ENCODE data around the gene ARID1B.

The ARID1B gene

DNA sequence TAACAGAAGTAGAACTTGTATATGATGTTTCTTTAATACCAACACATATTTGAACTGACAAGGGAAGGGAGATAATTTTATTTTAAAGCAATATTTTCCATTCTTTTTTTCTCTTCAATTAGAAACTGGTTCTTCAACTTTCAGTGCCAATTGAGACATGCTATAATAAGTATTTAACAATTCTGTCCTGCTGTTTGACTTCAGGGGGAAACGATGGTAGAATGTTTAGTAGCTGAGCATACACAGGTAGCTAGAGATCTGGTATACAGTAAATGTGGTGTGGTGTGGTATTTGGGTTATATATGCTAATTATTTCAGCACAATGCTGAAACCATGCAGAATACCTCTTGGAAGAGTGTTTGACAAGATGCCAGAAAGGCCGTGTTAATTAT lies 156.9 kb downstream of the ARID1B start:
- no peaks in the 10 kb centered on the region for H3K27me3 ChIP-seq (replicated peaks)
- H3K4me3 ChIP-seq (ENCODE audit: low read depth, low read length): no peak overlapping the region
- DNase-seq: no peak
- in situ Hi-C loops (cut with HindIII; ENCODE audit: low pct_ligation_motif_present, low sequenced_read_pairs): no loop called here
- H3K36me3 ChIP-seq (replicated peaks): no peaks in the 10 kb centered on the region
- no peak for TF ChIP-seq CTCF (IDR thresholded peaks at IDR 0.05; ENCODE audit: low read depth, low read length, missing control alignments)
- H3K27ac ChIP-seq: no peak overlapping the region

DNA sequence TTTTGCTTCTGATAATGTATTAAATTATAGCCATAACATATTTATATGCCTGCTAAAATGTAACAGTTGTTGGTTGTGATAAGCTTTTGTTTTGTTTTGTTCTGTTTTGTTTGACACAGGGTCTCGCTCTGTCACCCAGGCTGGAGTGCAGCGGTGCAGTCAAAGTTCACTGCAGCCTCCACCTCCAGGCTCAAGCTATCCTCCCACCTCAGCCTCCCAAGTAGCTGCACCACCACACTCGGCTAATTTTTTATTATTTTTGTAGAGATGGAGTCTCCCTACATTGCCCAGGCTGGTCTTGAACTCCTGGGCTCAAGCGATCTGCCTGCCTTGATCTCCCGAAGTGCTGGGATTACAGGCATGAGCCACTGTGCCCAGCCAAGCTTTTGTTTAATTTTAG lies 157.8 kb downstream of the ARID1B start:
- no peak overlapping the region for H3K4me3 ChIP-seq (ENCODE audit: low read depth, low read length)
- TF ChIP-seq CTCF (IDR thresholded peaks at IDR 0.05; ENCODE audit: low read depth, low read length, missing control alignments): no peak
- in situ Hi-C loops (cut with HindIII; ENCODE audit: low pct_ligation_motif_present, low sequenced_read_pairs): no loop called here
- H3K27ac ChIP-seq: no peak overlapping the region
- H3K27me3 ChIP-seq (replicated peaks): no peaks in the 10 kb centered on the region
- no peaks in the 10 kb centered on the region for H3K36me3 ChIP-seq (replicated peaks)
- DNase-seq: no peak

DNA sequence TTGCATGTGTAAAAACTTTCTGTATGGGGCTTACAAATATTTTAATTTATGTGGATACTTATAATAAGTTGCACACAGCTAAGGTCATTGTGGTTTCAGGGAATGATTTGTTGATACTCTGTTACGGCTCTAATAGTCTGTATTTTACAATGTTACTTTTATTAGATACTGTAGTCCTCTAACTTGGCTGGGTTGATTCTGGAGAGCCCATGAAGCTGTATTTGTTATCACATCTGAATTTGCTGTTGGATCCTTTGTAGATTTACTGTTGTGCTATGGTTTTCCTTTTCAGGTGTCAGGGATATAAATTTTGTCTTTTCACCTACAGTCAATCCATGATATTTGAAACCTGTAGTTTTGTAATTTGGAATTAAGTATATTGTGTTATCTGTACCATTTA lies 161.0 kb downstream of the ARID1B start:
- in situ Hi-C loops (cut with HindIII; ENCODE audit: low pct_ligation_motif_present, low sequenced_read_pairs): no loop called here
- no peak for TF ChIP-seq CTCF (IDR thresholded peaks at IDR 0.05; ENCODE audit: low read depth, low read length, missing control alignments)
- no peak overlapping the region for H3K4me3 ChIP-seq (ENCODE audit: low read depth, low read length)
- H3K27me3 ChIP-seq (replicated peaks): no peaks in the 10 kb centered on the region
- DNase-seq: no peak
- H3K36me3 ChIP-seq (replicated peaks): no peaks in the 10 kb centered on the region
- H3K27ac ChIP-seq: no peak overlapping the region

GRCh38 chr6:156940221-156940620 lies 163.0 kb downstream of the ARID1B start:
- Histone ChIP-seq H3K4me3 (ENCODE audit: low read depth, low read length) (no peak overlapping the region), H3K36me3 (replicated peaks) (no peaks in the 10 kb centered on the region), H3K27ac (no peak overlapping the region), H3K27me3 (replicated peaks) (no peaks in the 10 kb centered on the region)
- TF ChIP-seq CTCF (IDR thresholded peaks at IDR 0.05; ENCODE audit: low read depth, low read length, missing control alignments): no peak
- DNase-seq: no peak
- in situ Hi-C loops (cut with HindIII; ENCODE audit: low pct_ligation_motif_present, low sequenced_read_pairs): no loop called here

DNA sequence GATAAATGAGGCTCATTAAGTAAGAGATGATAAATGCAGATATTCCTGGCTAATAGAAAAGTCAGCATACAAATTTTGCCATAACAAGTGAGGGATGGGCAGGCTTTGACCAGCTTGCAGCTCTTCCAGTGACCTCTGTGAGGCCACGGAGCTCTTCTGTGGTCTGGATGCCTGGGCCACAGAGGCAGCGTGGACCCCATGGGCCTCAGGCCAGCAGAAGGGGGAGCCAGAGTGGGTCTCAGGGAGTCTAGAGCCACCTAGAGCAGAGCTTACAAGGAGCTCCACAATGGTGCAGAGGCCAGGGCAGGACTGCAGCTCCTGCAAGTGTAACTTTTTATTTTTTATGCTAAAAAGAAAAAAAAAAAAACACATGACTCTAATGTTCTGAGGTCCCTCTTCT lies 165.1 kb downstream of the ARID1B start:
- H3K27ac ChIP-seq: no peak overlapping the region
- in situ Hi-C loops (cut with HindIII; ENCODE audit: low pct_ligation_motif_present, low sequenced_read_pairs): no loop called here
- H3K36me3 ChIP-seq (replicated peaks): no peaks in the 10 kb centered on the region
- DNase-seq: no peak
- H3K4me3 ChIP-seq (ENCODE audit: low read depth, low read length): no peak overlapping the region
- H3K27me3 ChIP-seq (replicated peaks): no peaks in the 10 kb centered on the region
- TF ChIP-seq CTCF (IDR thresholded peaks at IDR 0.05; ENCODE audit: low read depth, low read length, missing control alignments): peak; percentile 5

GRCh38 chr6:156943166-156943565 lies 166.0 kb downstream of the ARID1B start:
- Histone ChIP-seq H3K36me3 (replicated peaks) (no peaks in the 10 kb centered on the region), H3K4me3 (ENCODE audit: low read depth, low read length) (no peak overlapping the region), H3K27me3 (replicated peaks) (no peaks in the 10 kb centered on the region), H3K27ac (peak overlapping the region; percentile 15)
- peak; percentile 26 for TF ChIP-seq CTCF (IDR thresholded peaks at IDR 0.05; ENCODE audit: low read depth, low read length, missing control alignments)
- in situ Hi-C loops (cut with HindIII; ENCODE audit: low pct_ligation_motif_present, low sequenced_read_pairs): no loop called here
- DNase-seq: no peak
